HepG2 (cell line): ENCODE data around the gene CBLC. TPM values are rescaled to one million over a fixed set of nuclear protein-coding genes. Genes with fewer than 3 reads are reported as not detected.

ENCODE experiments used
- FOXC1 ChIP-seq: sonication (generic); formaldehyde crosslinking; IDR thresholded peaks from 2 replicates; pipeline ENCODE4 v1.8.0; 2022; ENCODE audit warnings: mild to moderate bottlenecking, missing genetic modification reagents, borderline replicate concordance
- NFKB2 ChIP-seq: sonication (generic); formaldehyde crosslinking; IDR thresholded peaks from 2 replicates; pipeline ENCODE4 v1.4.0; 2020; ENCODE audit warnings: missing genetic modification reagents, borderline replicate concordance
- RFXANK ChIP-seq: IDR thresholded peaks from 2 replicates; pipeline ENCODE4 v1.6.1; 2016
- ZNF292 ChIP-seq: sonication (generic); formaldehyde crosslinking; IDR thresholded peaks from 2 replicates; pipeline ENCODE4 v1.8.1; 2022; ENCODE audit warnings: mild to moderate bottlenecking, low read depth, missing genetic modification reagents, borderline replicate concordance
- polyA plus RNA-seq, 8 experiments: library from polyadenylated mRNA; depleted of rRNA in 3 of 8; stranded (reverse) in 7 of 8; unstranded in 1 of 8; fragments of >200 nt; fragmentation: Illumina TruSeq in 4 of 8; extraction: Trizol in 4 of 8; gene quantifications; 2 replicates each; pipeline versions ENCODE4 v1.2.1 to v1.2.3, GENCODE V29; 2011 to 2016; ENCODE audit warnings: low read depth in 4 of 8, missing spikeins in 1 of 8, mixed read lengths in 1 of 8; ENCODE audit not compliant: insufficient read depth in 1 of 8
- total RNA-seq, 5 experiments: library from RNA; depleted of rRNA; stranded (reverse); fragments of >200 nt; fragmentation: Illumina TruSeq; extraction: Trizol; gene quantifications; 2 replicates each; pipeline ENCODE4 v1.2.3, GENCODE V29; 2016; ENCODE audit warnings: low read depth in 1 of 5
- TF ChIP-seq, protein P1 (sequence below): sonication (generic); formaldehyde crosslinking; IDR thresholded peaks from one replicate; pipeline ENCODE4 v1.5.1; 2020; ENCODE audit warnings: mild to moderate bottlenecking, missing genetic modification reagents; ENCODE audit errors: not compliant biosample characterization
- TF ChIP-seq, protein P2 (sequence below): IDR thresholded peaks from 2 replicates; pipeline ENCODE4 v1.4.0; 2020; ENCODE audit warnings: mild to moderate bottlenecking, missing genetic modification reagents
- TF ChIP-seq, protein P3 (sequence below): sonication (generic); formaldehyde crosslinking; IDR thresholded peaks from 2 replicates; pipeline ENCODE4 v1.8.0; 2022; ENCODE audit warnings: mild to moderate bottlenecking, missing genetic modification reagents, moderate library complexity
- TF ChIP-seq, protein P4 (sequence below): sonication (generic); formaldehyde crosslinking; conservative IDR thresholded peaks from 2 replicates; pipeline ENCODE4 v1.5.0; 2020; ENCODE audit warnings: missing genetic modification reagents
- TF ChIP-seq, protein P5 (sequence below): sonication (generic); formaldehyde crosslinking; IDR thresholded peaks from 2 replicates; pipeline ENCODE4 v1.5.0; 2020; ENCODE audit warnings: mild to moderate bottlenecking, missing genetic modification reagents

The CBLC gene
- total and polyA plus RNA-seq, 2 of the 13 experiments (the other 11 are each of a cell fraction or from before 2014, with no cell fraction given): 1.8 to 2.6 TPM

DNA sequence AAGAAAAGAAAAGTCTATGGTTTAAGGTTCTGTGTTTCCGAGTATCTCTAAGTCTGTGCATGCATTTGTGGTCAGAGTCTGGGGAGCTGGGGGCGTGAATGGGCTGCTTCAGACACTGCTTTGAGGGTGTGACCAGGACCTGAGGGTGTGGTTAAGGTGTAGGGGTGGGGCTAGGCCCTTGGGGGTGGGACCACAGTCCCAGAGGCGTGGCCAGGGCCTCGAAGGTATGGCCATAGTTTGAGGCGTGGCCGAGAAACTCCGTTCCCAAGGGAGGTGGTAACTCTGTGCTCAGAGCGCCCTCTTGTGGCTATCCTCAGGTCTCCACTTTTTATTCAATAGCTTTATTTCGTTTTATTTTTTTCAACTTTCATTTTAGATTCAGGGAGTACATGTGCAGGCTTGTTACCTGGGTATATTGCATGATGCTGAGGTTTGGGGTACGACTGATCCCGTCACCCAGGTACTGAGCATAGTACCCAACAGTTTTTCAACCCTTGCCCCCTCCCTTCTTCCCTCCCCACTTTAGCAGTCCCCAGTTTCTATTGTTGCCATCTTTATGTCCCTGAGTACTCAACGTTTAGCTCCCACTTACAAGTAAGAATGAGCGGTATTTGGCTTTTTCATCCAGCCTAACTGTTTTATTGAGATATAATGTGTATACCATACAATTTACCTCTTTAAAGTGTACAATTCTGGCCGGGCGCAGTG lies 7.0 kb upstream of the CBLC start (continued):
- TF ChIP-seq, protein P1, sequence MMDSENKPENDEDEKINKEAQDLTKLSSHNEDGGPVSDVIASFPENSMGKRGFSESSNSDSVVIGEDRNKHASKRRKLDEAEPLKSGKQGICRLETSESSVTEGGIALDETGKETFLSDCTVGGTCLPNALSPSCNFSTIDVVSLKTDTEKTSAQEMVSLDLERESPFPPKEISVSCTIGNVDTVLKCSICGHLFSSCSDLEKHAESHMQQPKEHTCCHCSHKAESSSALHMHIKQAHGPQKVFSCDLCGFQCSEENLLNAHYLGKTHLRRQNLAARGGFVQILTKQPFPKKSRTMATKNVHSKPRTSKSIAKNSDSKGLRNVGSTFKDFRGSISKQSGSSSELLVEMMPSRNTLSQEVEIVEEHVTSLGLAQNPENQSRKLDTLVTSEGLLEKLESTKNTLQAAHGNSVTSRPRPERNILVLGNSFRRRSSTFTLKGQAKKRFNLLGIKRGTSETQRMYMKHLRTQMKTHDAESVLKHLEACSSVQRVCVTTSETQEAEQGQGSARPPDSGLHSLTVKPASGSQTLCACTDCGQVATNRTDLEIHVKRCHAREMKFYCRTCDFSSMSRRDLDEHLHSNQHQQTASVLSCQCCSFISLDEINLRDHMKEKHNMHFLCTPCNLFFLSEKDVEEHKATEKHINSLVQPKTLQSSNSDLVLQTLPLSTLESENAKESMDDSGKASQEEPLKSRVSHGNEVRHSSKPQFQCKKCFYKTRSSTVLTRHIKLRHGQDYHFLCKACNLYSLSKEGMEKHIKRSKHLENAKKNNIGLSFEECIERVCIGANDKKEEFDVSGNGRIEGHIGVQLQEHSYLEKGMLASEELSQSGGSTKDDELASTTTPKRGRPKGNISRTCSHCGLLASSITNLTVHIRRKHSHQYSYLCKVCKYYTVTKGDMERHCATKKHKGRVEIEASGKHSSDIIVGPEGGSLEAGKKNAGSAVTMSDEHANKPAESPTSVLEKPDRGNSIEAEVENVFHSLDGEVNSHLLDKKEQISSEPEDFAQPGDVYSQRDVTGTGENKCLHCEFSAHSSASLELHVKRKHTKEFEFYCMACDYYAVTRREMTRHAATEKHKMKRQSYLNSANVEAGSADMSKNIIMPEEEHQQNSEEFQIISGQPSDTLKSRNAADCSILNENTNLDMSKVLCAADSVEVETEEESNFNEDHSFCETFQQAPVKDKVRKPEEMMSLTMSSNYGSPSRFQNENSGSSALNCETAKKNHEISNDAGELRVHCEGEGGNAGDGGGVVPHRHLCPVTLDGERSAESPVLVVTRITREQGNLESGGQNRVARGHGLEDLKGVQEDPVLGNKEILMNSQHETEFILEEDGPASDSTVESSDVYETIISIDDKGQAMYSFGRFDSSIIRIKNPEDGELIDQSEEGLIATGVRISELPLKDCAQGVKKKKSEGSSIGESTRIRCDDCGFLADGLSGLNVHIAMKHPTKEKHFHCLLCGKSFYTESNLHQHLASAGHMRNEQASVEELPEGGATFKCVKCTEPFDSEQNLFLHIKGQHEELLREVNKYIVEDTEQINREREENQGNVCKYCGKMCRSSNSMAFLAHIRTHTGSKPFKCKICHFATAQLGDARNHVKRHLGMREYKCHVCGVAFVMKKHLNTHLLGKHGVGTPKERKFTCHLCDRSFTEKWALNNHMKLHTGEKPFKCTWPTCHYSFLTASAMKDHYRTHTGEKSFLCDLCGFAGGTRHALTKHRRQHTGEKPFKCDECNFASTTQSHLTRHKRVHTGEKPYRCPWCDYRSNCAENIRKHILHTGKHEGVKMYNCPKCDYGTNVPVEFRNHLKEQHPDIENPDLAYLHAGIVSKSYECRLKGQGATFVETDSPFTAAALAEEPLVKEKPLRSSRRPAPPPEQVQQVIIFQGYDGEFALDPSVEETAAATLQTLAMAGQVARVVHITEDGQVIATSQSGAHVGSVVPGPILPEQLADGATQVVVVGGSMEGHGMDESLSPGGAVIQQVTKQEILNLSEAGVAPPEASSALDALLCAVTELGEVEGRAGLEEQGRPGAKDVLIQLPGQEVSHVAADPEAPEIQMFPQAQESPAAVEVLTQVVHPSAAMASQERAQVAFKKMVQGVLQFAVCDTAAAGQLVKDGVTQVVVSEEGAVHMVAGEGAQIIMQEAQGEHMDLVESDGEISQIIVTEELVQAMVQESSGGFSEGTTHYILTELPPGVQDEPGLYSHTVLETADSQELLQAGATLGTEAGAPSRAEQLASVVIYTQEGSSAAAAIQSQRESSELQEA (CRISPR knock-in tag): no peak
- TF ChIP-seq, protein P2, sequence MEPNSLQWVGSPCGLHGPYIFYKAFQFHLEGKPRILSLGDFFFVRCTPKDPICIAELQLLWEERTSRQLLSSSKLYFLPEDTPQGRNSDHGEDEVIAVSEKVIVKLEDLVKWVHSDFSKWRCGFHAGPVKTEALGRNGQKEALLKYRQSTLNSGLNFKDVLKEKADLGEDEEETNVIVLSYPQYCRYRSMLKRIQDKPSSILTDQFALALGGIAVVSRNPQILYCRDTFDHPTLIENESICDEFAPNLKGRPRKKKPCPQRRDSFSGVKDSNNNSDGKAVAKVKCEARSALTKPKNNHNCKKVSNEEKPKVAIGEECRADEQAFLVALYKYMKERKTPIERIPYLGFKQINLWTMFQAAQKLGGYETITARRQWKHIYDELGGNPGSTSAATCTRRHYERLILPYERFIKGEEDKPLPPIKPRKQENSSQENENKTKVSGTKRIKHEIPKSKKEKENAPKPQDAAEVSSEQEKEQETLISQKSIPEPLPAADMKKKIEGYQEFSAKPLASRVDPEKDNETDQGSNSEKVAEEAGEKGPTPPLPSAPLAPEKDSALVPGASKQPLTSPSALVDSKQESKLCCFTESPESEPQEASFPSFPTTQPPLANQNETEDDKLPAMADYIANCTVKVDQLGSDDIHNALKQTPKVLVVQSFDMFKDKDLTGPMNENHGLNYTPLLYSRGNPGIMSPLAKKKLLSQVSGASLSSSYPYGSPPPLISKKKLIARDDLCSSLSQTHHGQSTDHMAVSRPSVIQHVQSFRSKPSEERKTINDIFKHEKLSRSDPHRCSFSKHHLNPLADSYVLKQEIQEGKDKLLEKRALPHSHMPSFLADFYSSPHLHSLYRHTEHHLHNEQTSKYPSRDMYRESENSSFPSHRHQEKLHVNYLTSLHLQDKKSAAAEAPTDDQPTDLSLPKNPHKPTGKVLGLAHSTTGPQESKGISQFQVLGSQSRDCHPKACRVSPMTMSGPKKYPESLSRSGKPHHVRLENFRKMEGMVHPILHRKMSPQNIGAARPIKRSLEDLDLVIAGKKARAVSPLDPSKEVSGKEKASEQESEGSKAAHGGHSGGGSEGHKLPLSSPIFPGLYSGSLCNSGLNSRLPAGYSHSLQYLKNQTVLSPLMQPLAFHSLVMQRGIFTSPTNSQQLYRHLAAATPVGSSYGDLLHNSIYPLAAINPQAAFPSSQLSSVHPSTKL (CRISPR knock-in tag): 0 out of 2 replicates have a peak, but pooled peaks have one; percentile 18
- TF ChIP-seq, protein P3, sequence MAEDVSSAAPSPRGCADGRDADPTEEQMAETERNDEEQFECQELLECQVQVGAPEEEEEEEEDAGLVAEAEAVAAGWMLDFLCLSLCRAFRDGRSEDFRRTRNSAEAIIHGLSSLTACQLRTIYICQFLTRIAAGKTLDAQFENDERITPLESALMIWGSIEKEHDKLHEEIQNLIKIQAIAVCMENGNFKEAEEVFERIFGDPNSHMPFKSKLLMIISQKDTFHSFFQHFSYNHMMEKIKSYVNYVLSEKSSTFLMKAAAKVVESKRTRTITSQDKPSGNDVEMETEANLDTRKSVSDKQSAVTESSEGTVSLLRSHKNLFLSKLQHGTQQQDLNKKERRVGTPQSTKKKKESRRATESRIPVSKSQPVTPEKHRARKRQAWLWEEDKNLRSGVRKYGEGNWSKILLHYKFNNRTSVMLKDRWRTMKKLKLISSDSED: no peak
- TF ChIP-seq RFXANK (CRISPR knock-in tag) (no peak), ZNF292 (CRISPR knock-in tag) (no peak), FOXC1 (CRISPR knock-in tag) (no peak), NFKB2 (no peak)
- TF ChIP-seq, protein P4, sequence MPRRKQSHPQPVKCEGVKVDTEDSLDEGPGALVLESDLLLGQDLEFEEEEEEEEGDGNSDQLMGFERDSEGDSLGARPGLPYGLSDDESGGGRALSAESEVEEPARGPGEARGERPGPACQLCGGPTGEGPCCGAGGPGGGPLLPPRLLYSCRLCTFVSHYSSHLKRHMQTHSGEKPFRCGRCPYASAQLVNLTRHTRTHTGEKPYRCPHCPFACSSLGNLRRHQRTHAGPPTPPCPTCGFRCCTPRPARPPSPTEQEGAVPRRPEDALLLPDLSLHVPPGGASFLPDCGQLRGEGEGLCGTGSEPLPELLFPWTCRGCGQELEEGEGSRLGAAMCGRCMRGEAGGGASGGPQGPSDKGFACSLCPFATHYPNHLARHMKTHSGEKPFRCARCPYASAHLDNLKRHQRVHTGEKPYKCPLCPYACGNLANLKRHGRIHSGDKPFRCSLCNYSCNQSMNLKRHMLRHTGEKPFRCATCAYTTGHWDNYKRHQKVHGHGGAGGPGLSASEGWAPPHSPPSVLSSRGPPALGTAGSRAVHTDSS (CRISPR knock-in tag): no peak
- TF ChIP-seq, protein P5, sequence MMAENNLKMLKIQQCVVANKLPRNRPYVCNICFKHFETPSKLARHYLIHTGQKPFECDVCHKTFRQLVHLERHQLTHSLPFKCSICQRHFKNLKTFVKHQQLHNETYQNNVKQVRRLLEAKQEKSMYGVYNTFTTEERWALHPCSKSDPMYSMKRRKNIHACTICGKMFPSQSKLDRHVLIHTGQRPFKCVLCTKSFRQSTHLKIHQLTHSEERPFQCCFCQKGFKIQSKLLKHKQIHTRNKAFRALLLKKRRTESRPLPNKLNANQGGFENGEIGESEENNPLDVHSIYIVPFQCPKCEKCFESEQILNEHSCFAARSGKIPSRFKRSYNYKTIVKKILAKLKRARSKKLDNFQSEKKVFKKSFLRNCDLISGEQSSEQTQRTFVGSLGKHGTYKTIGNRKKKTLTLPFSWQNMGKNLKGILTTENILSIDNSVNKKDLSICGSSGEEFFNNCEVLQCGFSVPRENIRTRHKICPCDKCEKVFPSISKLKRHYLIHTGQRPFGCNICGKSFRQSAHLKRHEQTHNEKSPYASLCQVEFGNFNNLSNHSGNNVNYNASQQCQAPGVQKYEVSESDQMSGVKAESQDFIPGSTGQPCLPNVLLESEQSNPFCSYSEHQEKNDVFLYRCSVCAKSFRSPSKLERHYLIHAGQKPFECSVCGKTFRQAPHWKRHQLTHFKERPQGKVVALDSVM: peak; percentile 48; the same call in 1 of the 2 replicates
